GM18870 (cell line): ENCODE data around the gene FMO1.
"Not testable (repeated sequence)": the region's sequence is repeated elsewhere in the genome, so short reads cannot be mapped to it uniquely, and the experiment has no call there.

Experiments
- ATAC-seq: cut with Tn5 transposase; IDR thresholded peaks from one replicate; pipeline ENCODE4 v1.9.1; 2021; ENCODE audit warnings: moderate library complexity; ENCODE audit not compliant: unreplicated experiment

Gene FMO1

GRCh38 chr1:171231326-171231725 lies 17.0 kb upstream of the FMO1 start:
- no peak for ATAC-seq

- ATAC-seq, result no peak
Measured at GRCh38 chr1:171233183-171233582, 15.1 kb upstream of the FMO1 start.

GRCh38 chr1:171236231-171236630 lies 12.1 kb upstream of the FMO1 start:
- not testable (repeated sequence) for ATAC-seq

DNA sequence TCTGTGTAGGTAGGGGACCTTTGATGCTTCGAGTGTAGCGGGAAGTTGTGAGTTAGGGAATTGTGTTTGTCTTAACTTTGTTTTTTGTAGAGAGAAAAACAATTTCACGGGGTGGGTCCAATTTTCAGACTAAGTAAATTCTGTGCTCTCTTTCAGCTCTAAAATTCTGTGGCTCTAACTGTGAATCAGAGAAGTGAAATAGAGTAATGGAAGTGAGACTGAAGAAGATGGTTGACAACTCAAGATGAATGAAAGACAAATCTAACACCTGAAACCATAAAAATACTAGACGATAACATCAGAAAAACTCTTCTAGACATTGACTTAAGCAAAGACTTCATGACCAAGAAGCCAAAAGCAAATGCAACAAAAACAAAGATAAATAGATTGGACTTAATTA lies 4.4 kb upstream of the FMO1 start:
- no peak for ATAC-seq

GRCh38 chr1:171245458-171246064 lies 2.7 kb upstream of the FMO1 start:
- peak; percentile 81 for ATAC-seq

DNA sequence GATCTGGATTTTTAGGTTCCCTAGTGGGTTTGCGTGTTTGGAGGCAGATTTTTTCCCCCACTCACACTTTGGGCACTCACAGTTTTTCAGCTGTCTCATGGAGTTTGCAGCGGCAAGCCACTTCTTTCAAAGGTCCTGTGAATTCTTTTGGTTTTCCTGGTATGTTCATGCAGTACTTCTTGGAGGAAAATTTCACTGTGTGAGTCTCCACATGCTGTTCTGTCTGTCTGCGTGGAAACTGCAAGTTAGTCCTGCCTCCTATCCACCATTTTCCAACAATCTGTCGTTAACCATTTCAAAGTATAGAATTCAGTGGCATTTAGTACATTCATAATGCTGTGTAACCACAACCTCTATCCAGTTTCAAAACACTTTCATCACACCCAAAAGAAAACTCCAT lies 793 bp upstream of the FMO1 start:
- no peak for ATAC-seq

- ATAC-seq, result no peak
Measured at GRCh38 chr1:171248841-171249240, 547 bp downstream of the FMO1 start.

DNA sequence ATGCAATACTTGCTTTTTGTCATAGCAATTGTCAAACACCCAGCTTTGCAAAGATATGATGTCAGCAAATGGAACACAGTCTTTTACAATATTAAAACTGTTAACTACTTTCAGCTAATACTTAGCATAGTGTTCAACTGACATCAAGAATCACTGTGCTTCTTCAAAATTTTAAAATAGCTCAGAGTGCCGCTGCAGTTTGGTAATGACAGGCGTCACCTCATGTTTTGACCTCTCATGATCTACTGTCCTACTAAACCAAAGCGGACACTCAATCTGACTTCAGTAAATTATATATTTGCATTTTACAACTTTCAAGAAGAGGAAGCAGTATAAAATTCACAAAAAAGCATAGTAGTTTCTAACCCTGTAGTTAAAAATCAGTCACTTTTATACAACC lies 2.0 kb downstream of the FMO1 start:
- ATAC-seq, result no peak

DNA sequence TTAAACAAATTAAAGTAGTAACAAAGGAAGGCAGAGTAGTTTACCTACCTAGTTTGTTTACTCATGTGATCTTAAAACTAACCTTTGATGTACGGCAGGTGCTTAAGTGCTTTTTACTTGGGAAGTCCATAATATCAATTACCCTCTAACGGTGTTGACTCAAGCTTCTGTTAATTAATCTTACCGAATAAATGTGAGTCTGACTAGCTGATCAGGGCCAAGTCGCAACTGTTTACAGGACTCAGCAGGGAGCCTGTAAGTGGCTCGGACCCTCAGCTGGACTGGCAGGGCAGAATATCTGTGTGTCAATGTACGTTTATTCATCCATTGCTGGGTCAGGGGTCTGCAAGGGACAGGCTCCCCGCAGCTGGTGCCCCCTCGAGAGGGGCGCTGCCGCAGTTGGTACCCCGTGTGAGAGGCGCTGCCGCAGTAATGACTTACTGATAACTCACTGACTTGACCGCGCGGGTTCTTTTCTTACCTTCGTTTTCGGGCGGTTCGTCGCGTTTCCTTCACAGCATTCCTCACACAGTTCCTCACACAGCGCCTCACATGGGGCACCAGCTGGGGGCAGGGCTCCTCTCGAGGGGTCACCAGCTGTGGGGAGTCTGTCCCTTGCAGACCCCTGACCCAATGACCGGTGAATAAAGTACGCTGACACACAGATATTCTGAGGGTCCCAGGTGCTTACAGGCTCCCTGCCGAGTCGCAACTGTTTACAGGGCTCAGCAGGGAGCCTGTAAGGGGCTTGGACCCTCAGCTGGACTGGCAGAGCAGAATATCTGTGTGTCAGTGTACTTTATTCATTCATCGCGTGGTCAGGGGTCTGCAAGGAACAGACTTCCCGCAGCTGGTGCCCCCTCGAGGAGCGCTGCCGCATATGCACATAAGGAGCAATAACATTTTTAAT lies 3.0 kb downstream of the FMO1 start:
- ATAC-seq, result peak; percentile 41

GRCh38 chr1:171251952-171252300 lies 3.6 kb downstream of the FMO1 start:
- no peak for ATAC-seq

DNA sequence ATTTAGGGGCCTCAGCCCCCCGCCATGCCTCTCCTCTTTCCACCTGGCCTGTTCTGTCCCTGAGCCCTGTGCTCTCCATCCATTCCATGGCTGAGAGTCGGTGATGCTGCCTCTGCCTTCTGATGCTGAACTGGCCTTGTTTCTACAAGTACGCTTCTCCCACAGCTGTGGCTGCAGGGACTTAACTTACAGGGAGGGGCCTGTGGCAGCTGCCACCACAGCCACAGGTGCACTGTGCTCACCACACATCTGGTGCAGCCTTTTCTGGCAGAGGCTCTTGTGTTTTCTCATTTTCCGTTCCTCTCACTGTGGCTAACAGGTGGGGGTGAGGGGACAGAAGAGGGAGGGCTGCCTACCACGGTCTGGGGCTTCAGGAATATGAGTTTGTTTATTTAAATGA lies 4.2 kb downstream of the FMO1 start:
- peak; percentile 83 for ATAC-seq

GRCh38 chr1:171254859-171255258 lies 6.6 kb downstream of the FMO1 start:
- ATAC-seq, result no peak

- no peak for ATAC-seq
Measured at GRCh38 chr1:171256940-171257606, 8.8 kb downstream of the FMO1 start.

- ATAC-seq, result no peak
Measured at GRCh38 chr1:171257607-171258076, 9.3 kb downstream of the FMO1 start.

DNA sequence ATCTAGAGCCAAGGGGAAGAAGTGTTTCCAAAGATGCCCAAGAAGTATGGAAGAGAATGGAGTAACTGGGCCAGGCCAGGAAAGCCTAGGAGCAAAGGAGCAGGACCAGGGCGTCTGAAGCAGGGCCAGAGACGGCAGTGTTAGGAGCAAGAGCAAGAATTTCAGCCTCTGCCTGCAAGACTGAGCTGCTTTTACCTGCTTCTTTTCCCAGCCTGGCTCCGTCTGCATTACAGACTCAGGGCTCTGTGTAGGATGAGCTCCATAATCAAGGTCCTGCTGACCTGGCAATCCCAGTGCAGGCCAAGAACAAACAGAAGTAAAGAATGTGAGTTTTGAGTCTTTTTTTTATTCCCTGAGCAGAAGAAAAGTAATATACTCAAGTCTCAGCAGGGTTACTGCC lies 10.1 kb downstream of the FMO1 start:
- no peak for ATAC-seq

DNA sequence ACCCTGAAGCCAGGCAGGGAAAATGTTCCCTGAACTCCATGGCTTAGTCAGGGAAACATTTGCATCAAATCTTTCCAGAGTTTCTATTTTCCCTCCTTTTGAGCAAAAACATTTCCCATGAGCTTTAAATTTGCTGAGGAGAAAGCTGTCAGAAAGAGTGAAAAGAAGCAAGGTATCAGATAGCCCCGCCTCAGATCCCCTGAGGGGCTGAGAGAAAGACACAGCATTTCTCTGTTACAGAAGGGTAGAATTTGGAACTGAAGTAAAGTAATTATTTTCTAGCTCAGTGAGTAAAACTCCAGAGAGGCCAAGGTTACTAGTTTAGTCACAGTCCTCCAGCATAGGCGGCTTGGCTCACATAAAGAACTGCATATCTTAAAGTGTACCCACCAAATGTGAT lies 10.6 kb downstream of the FMO1 start:
- no peak for ATAC-seq

DNA sequence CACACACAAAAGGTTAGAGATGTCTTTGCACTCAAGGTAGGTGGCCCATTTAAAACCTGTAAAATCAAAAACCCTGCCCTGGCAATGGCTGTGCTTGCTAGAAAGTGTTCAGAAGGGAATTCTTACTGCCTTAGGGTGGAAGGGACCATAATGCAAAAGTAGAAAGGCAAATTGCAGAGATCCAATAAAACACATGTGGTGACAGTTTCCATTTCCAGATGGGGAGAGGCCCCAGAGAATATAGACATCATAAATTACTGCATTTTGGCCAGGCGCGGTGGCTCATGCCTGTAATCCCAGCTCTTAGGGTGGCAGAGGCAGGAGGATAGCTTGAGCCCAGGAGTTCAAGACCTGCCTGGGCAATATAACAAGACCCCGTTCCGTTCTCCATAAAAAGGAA lies 13.0 kb downstream of the FMO1 start:
- no peak for ATAC-seq

GRCh38 chr1:171263901-171264300 lies 15.6 kb downstream of the FMO1 start:
- ATAC-seq, result no peak

DNA sequence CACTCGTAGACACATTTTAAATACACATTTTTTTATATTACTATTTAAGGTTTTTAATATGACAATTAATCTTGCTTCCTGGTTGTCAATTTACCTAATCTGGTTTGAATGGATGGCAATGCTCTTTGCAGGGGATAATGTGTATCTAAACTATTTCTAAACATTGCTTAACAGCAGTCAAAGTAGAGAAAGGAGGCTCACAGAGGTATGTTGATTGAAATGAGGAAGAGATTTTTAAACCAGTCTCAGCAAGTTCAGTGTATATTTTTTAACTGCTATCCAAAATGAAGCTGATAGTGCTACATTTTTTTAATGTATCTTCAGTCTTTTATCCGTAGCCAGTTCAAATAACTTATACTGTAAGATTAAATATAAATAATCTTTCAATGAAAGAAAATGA lies 17.4 kb downstream of the FMO1 start:
- no peak for ATAC-seq

GRCh38 chr1:171266930-171267329 lies 18.6 kb downstream of the FMO1 start:
- no peak for ATAC-seq

DNA sequence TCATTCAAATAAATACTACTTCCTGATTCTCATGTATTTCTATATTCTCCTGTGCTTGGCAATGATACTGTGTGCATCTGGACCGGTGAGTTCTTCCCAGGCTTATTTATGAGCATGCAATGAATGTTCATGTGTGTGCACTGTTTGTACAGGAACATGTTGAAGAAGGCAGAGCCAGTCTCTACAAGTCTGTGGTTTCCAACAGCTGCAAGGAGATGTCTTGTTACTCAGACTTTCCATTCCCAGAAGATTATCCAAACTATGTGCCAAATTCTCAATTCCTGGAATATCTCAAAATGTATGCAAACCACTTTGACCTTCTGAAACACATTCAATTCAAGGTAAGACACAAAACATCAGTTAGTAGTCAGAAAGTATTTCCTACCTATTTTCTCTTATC lies 19.1 kb downstream of the FMO1 start:
- ATAC-seq, result no peak

DNA sequence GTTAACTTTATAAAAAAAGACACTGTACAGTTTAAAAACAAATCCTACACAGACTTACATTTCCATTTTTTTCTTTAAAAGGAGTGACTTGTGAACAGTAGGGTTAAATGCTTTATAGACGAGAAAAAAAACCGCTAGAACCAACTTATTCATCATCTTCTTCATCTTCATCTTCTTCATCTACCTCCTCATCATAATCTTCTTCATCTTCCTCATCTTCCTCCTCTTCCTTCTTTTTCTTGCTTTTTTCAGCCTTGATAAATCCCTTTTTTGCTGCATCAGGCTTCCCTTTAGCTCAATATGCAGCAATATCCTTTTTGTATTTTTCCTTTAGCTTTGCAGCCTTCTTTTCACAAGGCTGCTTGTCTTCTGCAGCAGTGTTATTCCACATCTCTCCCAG lies 22.5 kb downstream of the FMO1 start:
- ATAC-seq, result no peak
